GM12878 (cell line): Measurements from ENCODE around the gene PGLYRP4. TPM values are rescaled to one million over a fixed set of nuclear protein-coding genes. Genes with fewer than 3 reads are reported as not detected.
A peak's percentile ranks its signal among the peaks of the same experiment; 100 is the strongest.

Experiments
- ATAC-seq: fragments of 200-7000 bp; cut with Tn5 transposase; 3 replicates; pipeline ENCODE4 v1.9.1; 2020; ENCODE audit warnings: mild to moderate bottlenecking, moderate library complexity
- BruUV-seq: library from RNA; stranded (reverse); fragments of 400-500 nt; replicated peaks from 2 replicates; lab custom pipeline; 2021; lab: Mats Ljungman, UMichigan
- CTCF ChIA-PET: fragments of 300-600 bp; sonication (Branson Sonifier 250); formaldehyde crosslinking; extraction: SDS; loops from one replicate; lab custom pipeline; 2021; ENCODE audit warnings: inconsistent platforms; lab: Yijun Ruan, JAX
- POLR2A ChIA-PET: fragments of 350-600 bp; formaldehyde crosslinking; extraction: SDS; loops from one replicate; lab custom pipeline; 2021; ENCODE audit warnings: inconsistent platforms; lab: Charles Lee
- RAD21 ChIA-PET: fragments of 300-600 bp; sonication (Branson Sonifier 250); formaldehyde crosslinking; loops from one replicate; lab custom pipeline; 2023; ENCODE audit warnings: antibody characterized with exemption; ENCODE audit not compliant: unreplicated experiment; lab: Charles Lee
- SMC1A ChIA-PET: fragments of 300-600 bp; sonication (Branson Sonifier 250); formaldehyde crosslinking; loops from one replicate; lab custom pipeline; 2023; ENCODE audit not compliant: unreplicated experiment, uncharacterized antibody; lab: Charles Lee
- DNase-seq: peaks from one replicate; pipeline ENCODE4 v3.0.0-alpha.2; 2011; ENCODE audit warnings: low read depth, low spot score
- FAIRE-seq: peaks from 3 replicates; lab custom pipeline; 2011; peaks lifted over from hg19 to GRCh38; lab: Jason Lieb, UNC
- H2AFZ ChIP-seq: 2 replicates; pipeline ENCODE4 v1.6.0; 2011; ENCODE audit warnings: low read depth, low read length, control low read depth; ENCODE audit not compliant: control insufficient read depth
- H3K27ac ChIP-seq: 2 replicates; pipeline ENCODE4 v1.5.1; 2011; ENCODE audit warnings: control low read depth; ENCODE audit not compliant: control insufficient read depth, insufficient read depth
- H3K27me3 ChIP-seq, 2 experiments: replicated peaks in 1 of 2; 2 replicates each; pipeline versions ENCODE4 v1.6.0 to v1.6.1; 2011; ENCODE audit warnings: low read length in 1 of 2; ENCODE audit not compliant: control insufficient read depth in 2 of 2, insufficient read depth in 2 of 2
- H3K36me3 ChIP-seq, 2 experiments: 2 replicates each; pipeline ENCODE4 v1.5.1; 2011; ENCODE audit warnings: low read length in 1 of 2; ENCODE audit not compliant: control insufficient read depth in 2 of 2, insufficient read depth in 2 of 2
- H3K4me1 ChIP-seq: 2 replicates; pipeline ENCODE4 v1.6.1; 2011; ENCODE audit warnings: mild to moderate bottlenecking, low read length, moderate library complexity, mixed read lengths; ENCODE audit not compliant: control insufficient read depth, insufficient read depth
- H3K4me2 ChIP-seq: 2 replicates; pipeline ENCODE4 v1.6.0; 2011; ENCODE audit warnings: control low read depth; ENCODE audit not compliant: control insufficient read depth, insufficient read depth
- H3K4me3 ChIP-seq: fragments of 200-600 bp; sonication (generic); 2 replicates; pipeline ENCODE4 v1.5.1; 2016
- H3K79me2 ChIP-seq: 2 replicates; pipeline ENCODE4 v1.6.0; 2011; ENCODE audit warnings: low read length; ENCODE audit not compliant: control insufficient read depth, insufficient read depth
- H3K9ac ChIP-seq: 2 replicates; pipeline ENCODE4 v1.8.0; 2011; ENCODE audit warnings: low read length, control low read depth, mixed read lengths; ENCODE audit not compliant: control insufficient read depth, insufficient read depth
- H3K9me3 ChIP-seq: replicated peaks from 3 replicates; pipeline ENCODE4 v1.5.1; 2011; ENCODE audit warnings: mild to moderate bottlenecking, low read length; ENCODE audit not compliant: control insufficient read depth, insufficient read depth
- H4K20me1 ChIP-seq: 2 replicates; pipeline ENCODE4 v1.6.0; 2011; ENCODE audit not compliant: control insufficient read depth, insufficient read depth
- ATF2 ChIP-seq: IDR thresholded peaks from 2 replicates; pipeline ENCODE4 v1.6.1; 2012; ENCODE audit warnings: low read length, inconsistent platforms
- CHD1 ChIP-seq: IDR thresholded peaks from 2 replicates; pipeline ENCODE4 v1.6.1; 2012; ENCODE audit warnings: low read depth, low read length, improper control_type of control experiment
- CTCF ChIP-seq, 3 experiments: IDR thresholded peaks in 2 of 3; conservative IDR thresholded peaks in 1 of 3; 2 replicates each; pipeline ENCODE4 v1.5.1; 2011; ENCODE audit warnings: low read depth in 3 of 3, low read length in 3 of 3, mild to moderate bottlenecking in 3 of 3, control low read depth in 2 of 3, moderate library complexity in 2 of 3, inconsistent platforms in 1 of 3, mixed read lengths in 1 of 3; ENCODE audit not compliant: control insufficient read depth in 2 of 3, insufficient read depth in 1 of 3; ENCODE audit errors: extremely low read depth in 1 of 3
- LARP7 ChIP-seq: fragments of 450-650 bp; IDR thresholded peaks from 2 replicates; pipeline ENCODE4 v1.6.1; 2017; ENCODE audit warnings: mild to moderate bottlenecking
- MYB ChIP-seq: fragments of 150-350 bp; IDR thresholded peaks from 2 replicates; pipeline ENCODE4 v1.6.1; 2014; ENCODE audit warnings: mild to moderate bottlenecking, low read depth, low read length, borderline replicate concordance
- MYC ChIP-seq: IDR thresholded peaks from 2 replicates; pipeline ENCODE4 v1.6.1; 2011; ENCODE audit warnings: mild to moderate bottlenecking, low read length, moderate library complexity, inconsistent platforms; ENCODE audit not compliant: insufficient read depth, insufficient replicate concordance, insufficient read length, severe bottlenecking
- NFIC ChIP-seq: IDR thresholded peaks from 2 replicates; pipeline ENCODE4 v1.6.1; 2012; ENCODE audit warnings: low read depth, mild to moderate bottlenecking, inconsistent platforms, low read length, moderate library complexity
- NFYB ChIP-seq: IDR thresholded peaks from 2 replicates; pipeline ENCODE4 v1.6.1; 2011; ENCODE audit warnings: low read depth, mild to moderate bottlenecking, low read length, improper control_type of control experiment, moderate library complexity; ENCODE audit not compliant: insufficient read depth
- POLR2AphosphoS2 ChIP-seq: IDR thresholded peaks from 2 replicates; pipeline ENCODE4 v1.6.1; 2011; ENCODE audit warnings: low read depth, mild to moderate bottlenecking, low read length, improper control_type of control experiment, moderate library complexity
- RAD21 ChIP-seq: IDR thresholded peaks from 2 replicates; pipeline ENCODE4 v1.6.1; 2011; ENCODE audit warnings: mild to moderate bottlenecking, low read depth, low read length, moderate library complexity; ENCODE audit not compliant: insufficient read depth
- SMC3 ChIP-seq: IDR thresholded peaks from 2 replicates; pipeline ENCODE4 v1.6.1; 2011; ENCODE audit warnings: low read length, improper control_type of control experiment, borderline replicate concordance
- TCF12 ChIP-seq: IDR thresholded peaks from 2 replicates; pipeline ENCODE4 v1.6.1; 2011; ENCODE audit warnings: low read depth, mild to moderate bottlenecking, low read length
- TCF7 ChIP-seq: IDR thresholded peaks from 2 replicates; pipeline ENCODE4 v1.6.1; 2014; ENCODE audit warnings: antibody characterized with exemption, borderline replicate concordance
- YBX1 ChIP-seq: fragments of 450-650 bp; IDR thresholded peaks from 2 replicates; pipeline ENCODE4 v1.6.1; 2016; ENCODE audit warnings: antibody characterized with exemption
- WGBS: methylation state at CpG from one replicate; pipeline ENCODE4 v1.1.6; 2016; ENCODE audit warnings: low lambda C conversion rate; ENCODE audit not compliant: insufficient replicate concordance, insufficient coverage; ENCODE audit errors: missing lambda C conversion rate; 5-methylcytosine and 5-hydroxymethylcytosine counted together
- in situ Hi-C: fragments of 300-500 bp; cut with MboI; formaldehyde crosslinking; loops from 9 replicates; pipeline ENCODE4 v1.14.3; 2018; ENCODE audit warnings: mixed read lengths
- intact Hi-C: fragments of 100-400 bp; cut with micrococcal nuclease; formaldehyde crosslinking; loops from one replicate; pipeline ENCODE4 v1.14.2; 2022; ENCODE audit not compliant: unreplicated experiment
- polyA plus RNA-seq, 11 experiments: library from polyadenylated mRNA; depleted of rRNA in 4 of 11; unstranded in 6 of 11; stranded (reverse) in 5 of 11; fragments of >200 nt; fragmentation: Nextera tagmentation in 4 of 11; fragmentation: Illumina TruSeq in 1 of 11; extraction: Ambion mirVana in 4 of 11; extraction: Trizol in 1 of 11; gene quantifications; 1 replicate in 1 of 11; 2 replicates in 10 of 11; pipeline versions ENCODE4 v1.2.1 to v1.2.3, GENCODE V29; 2011 to 2016; ENCODE audit warnings: inconsistent platforms in 2 of 11, missing spikeins in 2 of 11, low read depth in 1 of 11
- total RNA-seq, 4 experiments: library from RNA; depleted of rRNA in 3 of 4; stranded (reverse); fragments of >200 nt in 3 of 4; fragmentation: Illumina TruSeq in 1 of 4; extraction: Trizol in 1 of 4; gene quantifications; 2 replicates each; pipeline versions ENCODE4 v1.2.1 to v1.2.3, GENCODE V29; 2013 to 2021

PGLYRP4 gene
- total and polyA plus RNA-seq, 10 of the 15 experiments (the other 5 are each of a cell fraction or from before 2014, with no cell fraction given), result 0.22 to 3.0 (median 0.44) TPM

- Histone ChIP-seq H3K4me1 (peaks cover 6% of the 10 kb centered on the region), H3K27ac (no peak overlapping the region), H3K36me3 (no peaks in the 10 kb centered on the region), H3K9me3 (no peaks in the 10 kb centered on the region), H2AFZ (no peak overlapping the region), H3K9ac (no peak overlapping the region), H3K27me3 (no peaks in the 10 kb centered on the region), H3K79me2 (no peaks in the 10 kb centered on the region), H4K20me1 (no peaks in the 10 kb centered on the region), H3K4me2 (no peak overlapping the region), H3K4me3 (no peak overlapping the region)
- ChIA-PET SMC1A (interaction anchor here (0.9 to 6.2 kb wide), 6 partner anchors 10 to 139 kb away, joined by 3 to 106 read pairs (median 4); no protein-coding TSS in a partner anchor), POLR2A (interaction anchor here (0.6 kb wide), 1 partner anchor 11 kb away, joined by 3 read pairs; no protein-coding TSS in a partner anchor), CTCF (interaction anchor here (0.5 to 8.6 kb wide), 31 partner anchors 9 to 716 kb away, joined by 3 to 326 read pairs (median 4); partner anchors contain the start of gene PGLYRP3), RAD21 (interaction anchor here (0.9 to 8.4 kb wide), 5 partner anchors 9 to 213 kb away, joined by 3 to 94 read pairs (median 5); no protein-coding TSS in a partner anchor)
- 17% methylated on average over 10 of the region's 10 CpGs for WGBS
- intact Hi-C loops, result loop anchor here (1.0 kb wide), 1 partner anchor 49 kb away; no protein-coding TSS in a partner anchor
- DNase-seq (no peak), ATAC-seq (peak; percentile 89), FAIRE-seq (peak; percentile 87)
- TF ChIP-seq LARP7, result 0 out of 2 replicates have a peak, but pooled peaks have one; percentile 35
- TF ChIP-seq CTCF (IDR thresholded peaks at IDR 0.05 in 2 of 3, conservative IDR thresholded peaks at IDR 0.05 in 1 of 3; ENCODE audit: control insufficient read depth in 2 of 3, extremely low read depth in 1 of 3, insufficient read depth in 1 of 3, low read depth in 3 of 3, low read length in 3 of 3), result peak; percentile 67 to 73 (median 71)
- TF ChIP-seq NFIC, result no peak
- no peak for TF ChIP-seq TCF12
- TF ChIP-seq SMC3, result peak; percentile 44; the same call in 1 of the 2 replicates
- no peak for TF ChIP-seq ATF2
- no peak for TF ChIP-seq POLR2AphosphoS2
- no peak for TF ChIP-seq MYB
- no peak for TF ChIP-seq NFYB
- no peak for TF ChIP-seq YBX1
- no peak for TF ChIP-seq MYC
- TF ChIP-seq TCF7, result no peak
- TF ChIP-seq RAD21, result peak; percentile 69
- no peak for TF ChIP-seq CHD1
- in situ Hi-C loops, result no loop called here
- BruUV-seq, result no TSS peak
These were observed 6.9 kb upstream of the PGLYRP4 start for GRCh38 chr1:153355445-153356071.
